Erythroblast (primary cell): ENCODE measurements around the gene SSBP2.
A peak's percentile ranks its signal among the peaks of the same experiment; 100 is the strongest.

ENCODE experiments used
- DNase-seq, 2 experiments: peaks; one replicate each; lab custom pipeline; 2025; lab: John Stamatoyannopoulos, UW
- GATA1 ChIP-seq: IDR thresholded peaks from 2 replicates; pipeline ENCODE4 v1.6.1; 2011; ENCODE audit warnings: low read depth, mild to moderate bottlenecking, control low read depth, low read length, moderate library complexity
- POLR2A ChIP-seq: IDR thresholded peaks from 2 replicates; pipeline ENCODE4 v1.6.1; 2011; ENCODE audit warnings: mild to moderate bottlenecking, low read length

The SSBP2 gene

DNA sequence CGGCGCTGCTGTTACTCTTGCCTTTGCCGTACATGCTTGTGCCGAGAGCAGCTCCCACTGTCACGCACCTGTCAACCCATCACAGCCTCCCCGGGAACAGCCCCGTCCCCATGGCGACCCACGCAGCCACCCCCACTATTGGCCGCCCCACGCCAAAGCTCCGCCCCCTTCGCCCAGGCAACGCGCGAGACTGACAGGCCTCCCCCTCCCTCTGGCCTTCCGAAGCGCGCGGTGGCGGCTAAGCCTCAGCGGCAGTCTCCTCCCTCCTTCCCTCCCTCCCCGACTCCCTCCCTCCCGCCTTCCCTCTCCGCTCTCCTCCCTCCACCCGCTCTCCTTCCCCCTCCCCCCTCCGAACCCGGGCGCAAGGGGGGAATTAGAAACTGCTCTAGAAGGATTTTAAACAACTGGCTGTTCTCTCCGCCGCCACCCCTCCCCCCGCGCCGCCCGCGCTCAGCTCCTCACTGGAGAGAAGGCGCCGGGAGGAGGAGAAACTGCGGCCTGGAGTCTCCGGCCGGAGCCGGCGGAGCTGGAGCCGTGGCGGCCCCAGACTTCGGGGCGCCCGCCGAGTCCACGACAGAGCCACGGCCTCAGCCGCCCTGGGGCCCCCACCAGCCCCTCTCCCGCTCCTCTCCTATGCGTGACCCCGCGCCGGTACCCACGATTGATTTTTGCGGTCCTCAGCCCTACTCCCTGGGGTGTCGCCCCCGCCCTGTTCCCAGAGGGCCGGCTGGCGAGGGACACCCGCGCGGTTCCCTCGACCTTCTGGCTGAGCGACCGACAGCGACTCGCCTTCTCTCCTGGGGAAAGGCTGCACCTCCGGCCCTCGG, at the start of gene SSBP2:
Gene SSBP2 (minus strand): TSS at position 89 of the 827 bp plus-strand sequence. CDS start 55 bp downstream, at position 34.
- peak; percentile 99 to 100 for DNase-seq
- TF ChIP-seq POLR2A (peak; percentile 74), GATA1 (no peak)

DNA sequence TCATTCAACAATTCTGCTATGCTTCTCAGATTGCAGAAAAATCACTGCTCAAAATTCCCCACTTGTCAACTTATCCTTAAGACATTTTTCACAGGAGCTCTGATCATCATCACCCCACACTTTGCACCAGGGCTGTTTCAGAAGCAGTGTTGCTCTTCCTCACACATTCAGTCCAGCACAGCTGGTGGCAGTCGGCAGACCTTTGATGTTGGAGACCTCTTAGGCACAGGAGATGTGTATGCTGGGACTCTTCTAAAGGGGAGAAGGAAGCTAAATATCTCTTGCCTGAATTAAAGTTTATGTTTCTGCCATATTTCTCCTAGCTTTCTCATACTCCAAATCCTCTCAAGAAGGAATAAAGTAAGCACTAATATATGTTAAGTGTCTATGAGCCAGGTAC, 44.8 kb upstream of the SSBP2 start:
- DNase-seq, result no peak

DNA sequence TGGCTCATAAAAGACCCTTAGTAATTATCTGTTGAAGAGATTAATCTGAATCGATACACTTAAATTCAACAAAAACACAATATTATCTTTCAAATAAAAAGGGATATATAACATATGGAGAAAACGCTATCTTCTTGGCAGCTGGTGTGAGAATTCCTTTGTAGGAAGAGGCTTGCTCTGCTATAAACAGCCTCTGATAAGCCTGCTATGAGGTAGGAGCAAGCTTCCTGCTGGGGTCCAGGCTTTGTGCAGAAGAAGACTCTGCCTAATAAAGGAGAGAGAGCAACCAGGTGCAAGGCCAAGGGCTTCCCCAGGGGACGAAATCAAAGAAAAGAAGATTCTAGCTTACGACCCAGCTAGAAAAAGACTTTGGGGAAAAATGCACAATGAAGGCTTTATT, 43.3 kb upstream of the SSBP2 start:
- no peak for TF ChIP-seq GATA1
- no peak for TF ChIP-seq POLR2A
- no peak for DNase-seq

More for the DNA sequence above, 44.8 kb upstream of the SSBP2 start:
- TF ChIP-seq POLR2A (no peak), GATA1 (no peak)

DNA sequence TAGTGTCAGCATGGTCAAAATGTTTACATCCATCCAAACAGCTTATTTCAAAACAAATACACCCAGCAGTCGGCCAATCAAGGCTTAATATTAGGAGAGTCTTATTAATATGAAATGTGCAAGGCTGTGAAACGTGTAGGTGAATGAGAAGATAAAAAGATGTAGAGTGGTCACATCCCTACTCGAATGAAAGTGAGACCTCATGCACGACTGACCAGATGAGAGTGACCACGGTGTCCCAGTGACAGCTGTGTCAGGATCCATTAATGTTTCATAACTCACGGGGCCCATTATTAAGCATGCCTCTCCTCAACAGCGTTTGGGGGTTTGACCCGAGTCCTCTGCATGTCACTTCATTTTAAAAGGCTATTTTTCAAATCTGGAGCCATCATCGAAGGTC, 39.4 kb upstream of the SSBP2 start:
- no peak for DNase-seq
- TF ChIP-seq POLR2A (no peak), GATA1 (no peak)

DNA sequence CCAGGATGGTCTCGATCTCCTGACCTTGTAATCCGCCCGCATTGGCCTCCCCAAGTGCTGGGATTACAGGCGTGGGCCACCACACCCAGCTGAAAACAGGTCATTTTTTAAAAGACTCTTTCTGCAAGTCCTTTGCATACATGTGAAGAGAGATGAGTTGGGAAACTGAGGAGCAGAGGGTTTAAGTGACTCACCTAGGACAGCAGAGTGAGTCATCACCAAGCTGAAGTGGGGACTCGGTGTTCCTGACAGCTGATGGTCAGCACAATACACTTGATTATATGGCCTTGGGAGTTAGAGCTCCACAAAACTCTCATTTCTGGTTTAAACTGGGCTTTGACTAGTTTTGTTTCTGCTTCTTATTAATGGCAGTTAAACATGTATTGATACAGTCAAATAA, 38.1 kb upstream of the SSBP2 start:
- TF ChIP-seq GATA1 (no peak), POLR2A (no peak)
- DNase-seq, result peak in 1 of 2 experiments; percentile 7

DNA sequence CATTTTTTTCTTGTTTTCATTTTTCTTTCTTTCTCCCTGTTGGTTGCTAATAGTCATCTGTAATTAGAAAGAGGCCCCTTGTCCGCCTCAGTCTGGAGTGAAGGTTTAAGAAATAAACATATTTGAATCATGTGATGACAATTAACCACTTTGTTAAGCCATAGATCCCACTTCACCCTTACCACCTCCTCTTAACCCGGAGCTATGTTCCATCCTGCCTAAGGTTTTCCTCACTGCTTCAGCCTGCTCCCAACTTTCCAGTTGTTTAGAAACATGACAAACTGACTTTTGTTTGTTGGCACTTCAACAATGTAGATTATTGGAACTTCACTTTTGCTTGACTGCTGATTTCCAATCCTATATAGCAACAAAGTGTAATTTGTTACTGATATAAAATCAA, 37.4 kb upstream of the SSBP2 start:
- TF ChIP-seq POLR2A, result no peak
- no peak for TF ChIP-seq GATA1
- DNase-seq, result no peak

DNA sequence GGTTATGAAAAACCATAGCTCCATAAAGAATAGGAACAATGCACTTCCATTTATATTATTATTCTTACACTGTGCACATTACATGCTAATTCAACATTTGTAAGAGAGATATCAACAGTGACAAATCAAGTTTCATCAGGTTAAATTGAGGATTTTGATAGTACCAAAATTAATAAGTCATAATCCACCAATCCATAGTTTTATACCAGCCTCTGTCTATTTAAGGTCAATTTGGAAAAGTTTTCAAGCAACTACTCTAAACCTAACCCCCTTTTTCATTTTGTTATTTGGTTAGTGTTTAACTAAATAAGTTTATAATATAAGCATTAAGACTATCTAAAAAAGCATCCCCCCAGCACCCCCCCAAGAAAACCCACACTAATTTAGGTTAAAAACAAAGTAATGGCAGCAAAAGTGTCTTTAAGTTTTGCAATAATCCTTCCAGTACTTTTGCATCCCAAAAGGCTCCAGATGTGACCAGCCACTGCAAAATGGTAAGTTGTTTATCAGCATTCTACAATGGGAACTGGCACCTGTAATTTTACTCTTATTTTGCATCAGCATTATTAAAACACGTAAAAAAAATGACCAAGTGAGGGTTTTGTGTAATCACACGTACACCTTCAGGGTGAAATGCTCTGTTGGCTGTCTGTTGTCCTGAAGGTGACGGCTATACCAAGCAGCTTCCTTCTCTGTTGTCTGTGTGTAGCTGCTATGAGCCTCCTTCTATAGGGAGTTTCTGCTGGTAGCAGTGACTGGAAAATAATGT, 36.8 kb upstream of the SSBP2 start:
- TF ChIP-seq POLR2A (no peak), GATA1 (no peak)
- peak; percentile 10 to 13 for DNase-seq

DNA sequence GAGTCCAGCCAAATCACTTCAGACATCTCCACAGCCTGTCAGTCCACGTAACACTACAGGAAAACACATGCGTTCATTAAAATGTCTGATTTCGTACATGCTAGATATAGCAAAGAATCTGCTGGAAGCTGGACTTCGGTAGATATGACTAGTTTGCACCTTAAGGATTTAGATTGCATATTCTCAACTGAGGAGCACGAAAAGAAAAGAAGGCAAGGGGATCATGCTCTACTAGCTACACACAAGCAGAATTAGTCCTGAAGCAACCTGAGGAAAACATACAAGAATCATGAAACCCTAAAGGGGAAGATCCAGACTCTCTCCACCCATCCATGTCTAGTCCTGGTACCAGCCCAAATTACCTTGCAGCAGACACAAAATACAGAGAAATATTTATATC, 36.1 kb upstream of the SSBP2 start:
- no peak for DNase-seq
- TF ChIP-seq GATA1, result no peak
- TF ChIP-seq POLR2A, result no peak

DNA sequence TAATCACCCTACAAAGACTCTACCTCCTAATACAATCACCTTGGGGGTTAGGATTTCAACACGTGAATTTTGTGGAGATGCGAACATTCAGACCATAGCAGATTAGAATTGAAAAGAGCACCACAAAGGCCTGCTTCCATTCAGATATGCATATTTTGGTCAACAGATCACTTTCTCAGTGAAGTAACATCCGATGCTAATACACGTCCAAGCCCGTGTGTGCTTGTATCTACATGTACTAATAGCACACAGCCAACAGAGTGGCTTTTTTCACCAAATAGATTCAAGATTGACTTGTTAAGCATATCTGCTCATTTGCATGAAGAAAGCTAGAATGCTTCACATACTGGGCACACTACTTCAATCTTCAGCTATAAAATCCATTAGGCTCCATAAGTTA, 35.6 kb upstream of the SSBP2 start:
- DNase-seq, result no peak
- TF ChIP-seq GATA1, result no peak
- TF ChIP-seq POLR2A, result no peak

DNA sequence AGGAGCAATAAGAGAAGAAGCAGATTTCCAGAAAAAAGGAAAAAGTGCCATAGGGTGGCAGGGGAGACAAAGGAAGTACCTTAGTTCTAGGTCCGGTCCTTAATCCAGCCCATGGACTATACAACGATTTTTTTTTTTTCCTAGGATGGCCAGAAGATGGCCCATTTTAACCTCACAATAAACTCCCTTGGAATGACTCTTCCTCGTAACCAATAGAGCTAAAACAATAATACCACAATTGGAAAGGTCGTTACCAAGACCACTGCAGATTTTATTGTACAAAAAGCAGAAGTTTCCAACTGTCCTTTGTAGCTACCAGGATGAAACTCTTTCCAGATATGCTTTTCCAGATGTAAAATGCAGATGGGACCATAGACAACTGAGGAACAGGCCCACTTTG, 34.4 kb upstream of the SSBP2 start:
- no peak for DNase-seq
- TF ChIP-seq POLR2A (no peak), GATA1 (no peak)

DNA sequence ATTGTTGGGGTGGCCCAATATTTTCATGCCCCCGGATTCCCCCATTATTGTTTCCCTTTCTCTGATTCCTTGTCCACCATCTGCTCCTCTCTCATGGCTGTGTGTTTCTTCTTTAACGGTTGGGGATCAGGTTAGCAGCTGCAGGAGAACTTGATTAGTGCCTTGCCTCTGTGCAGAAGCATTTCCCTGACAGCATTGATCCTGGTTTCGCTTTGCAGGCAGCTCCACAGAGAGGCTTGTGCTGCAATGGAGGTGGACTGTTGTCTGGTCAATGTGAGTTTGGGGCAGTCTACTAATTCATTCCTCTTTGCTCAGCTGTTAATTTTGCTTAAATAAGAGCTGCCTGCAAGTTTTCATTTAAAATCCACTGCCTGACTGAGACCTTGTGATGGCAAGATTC, 32.5 kb upstream of the SSBP2 start:
- TF ChIP-seq POLR2A, result no peak
- no peak for TF ChIP-seq GATA1
- DNase-seq, result no peak

DNA sequence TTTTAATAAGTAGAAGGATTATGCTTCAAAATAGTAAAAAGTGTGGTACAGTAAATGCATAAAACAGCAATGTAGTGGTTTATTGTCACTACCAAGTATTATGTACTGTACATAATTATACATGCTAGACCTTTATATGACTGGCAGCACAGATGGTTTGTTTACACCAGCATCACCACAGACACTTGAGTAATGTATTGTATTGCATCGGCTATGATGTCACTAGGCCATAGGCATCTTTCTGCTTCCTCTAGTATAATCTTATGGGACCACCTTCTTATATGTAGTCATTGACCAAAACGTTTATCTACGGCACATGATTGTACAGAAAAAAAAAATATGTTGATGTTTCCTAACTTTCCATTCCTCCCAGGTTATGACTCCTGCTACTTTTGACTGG, 31.9 kb upstream of the SSBP2 start:
- TF ChIP-seq POLR2A (no peak), GATA1 (no peak)

DNA sequence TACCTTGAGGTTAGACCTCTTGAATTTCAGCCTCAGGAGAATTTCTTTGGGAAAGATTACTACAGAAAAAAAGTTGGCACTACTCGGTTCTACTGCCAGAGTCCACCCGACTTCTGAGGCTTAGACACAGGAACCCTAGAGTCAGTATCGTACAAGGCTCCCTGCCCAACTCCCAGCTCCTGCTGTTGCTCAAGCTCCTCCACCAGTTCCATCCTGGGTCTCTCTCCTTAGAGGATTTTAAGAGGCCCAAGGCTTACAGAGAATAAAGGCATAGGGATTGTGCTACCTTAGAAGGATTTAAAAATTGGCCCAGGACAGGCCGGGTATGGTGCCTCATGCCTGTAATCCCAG, 29.0 kb upstream of the SSBP2 start:
- no peak for TF ChIP-seq GATA1
- TF ChIP-seq POLR2A, result no peak
- peak in 1 of 2 experiments; percentile 39 for DNase-seq

More for the DNA sequence above, 31.9 kb upstream of the SSBP2 start:
- DNase-seq, result peak; percentile 47 to 56

DNA sequence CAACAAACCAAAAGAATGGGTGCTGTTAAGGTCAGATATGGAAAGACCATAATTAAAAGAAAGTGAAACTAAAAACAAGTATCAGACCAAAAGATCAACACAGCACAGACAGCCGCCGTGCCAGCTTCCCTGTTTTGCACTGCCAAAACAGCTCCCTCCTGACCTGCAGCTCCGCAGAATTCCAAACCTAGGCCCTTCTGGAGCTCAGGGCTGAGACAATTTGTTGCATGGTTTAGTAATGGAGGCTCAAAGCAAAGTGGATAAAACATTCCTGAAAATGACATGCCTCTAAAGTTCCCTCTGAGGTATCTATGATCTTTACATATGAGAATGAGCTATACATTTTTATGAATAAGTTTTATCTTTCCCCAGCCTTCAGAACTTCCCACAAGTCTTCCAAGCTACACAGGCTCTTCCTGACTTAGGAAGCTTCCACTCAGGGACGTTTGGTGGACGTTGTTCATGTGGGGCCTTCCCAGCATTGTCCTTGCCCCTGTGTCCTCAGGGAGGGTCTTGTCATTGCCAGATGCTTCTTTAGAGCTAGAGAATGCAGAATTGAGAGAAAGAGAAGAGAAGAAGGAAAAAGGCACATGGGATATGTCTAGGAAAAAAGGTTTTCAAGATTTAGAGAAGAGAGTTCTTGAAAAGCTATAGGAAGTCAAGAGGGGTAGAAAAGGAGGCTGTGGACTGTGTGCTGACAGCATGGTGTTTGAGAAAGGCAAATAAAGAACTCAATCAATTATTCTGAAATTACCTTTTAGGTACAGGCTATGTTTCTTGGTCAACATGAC, 28.4 kb upstream of the SSBP2 start:
- peak; percentile 78 to 86 for DNase-seq
- no peak for TF ChIP-seq GATA1
- TF ChIP-seq POLR2A, result peak; percentile 27
